Caco-2 (cell line): ENCODE measurements around the gene MBOAT7. TPM values are rescaled to one million over a fixed set of nuclear protein-coding genes. Genes with fewer than 3 reads are reported as not detected.

Experiments
- BruUV-seq: library from RNA; stranded (reverse); fragments of 400-500 nt; replicated peaks from 2 replicates; lab custom pipeline; 2021; lab: Mats Ljungman, UMichigan
- CTCF ChIA-PET: fragments of 300-600 bp; sonication (Branson Sonifier 250); formaldehyde crosslinking; loops from one replicate; lab custom pipeline; 2022; ENCODE audit warnings: antibody characterized with exemption; lab: Charles Lee
- POLR2A ChIA-PET: fragments of 300-600 bp; sonication (Branson Sonifier 250); formaldehyde crosslinking; loops from one replicate; lab custom pipeline; 2022; ENCODE audit warnings: antibody characterized with exemption; lab: Charles Lee
- DNase-seq, 2 experiments: peaks; one replicate each; pipeline versions ENCODE4 v3.0.0 to v3.0.0-alpha.2; 2020 to 2022
- H3K27me3 ChIP-seq: replicated peaks from 2 replicates; pipeline ENCODE4 v1.6.0; 2011; ENCODE audit warnings: low read length; ENCODE audit not compliant: control insufficient read depth, insufficient read depth
- H3K36me3 ChIP-seq: 2 replicates; pipeline ENCODE4 v1.5.1; 2011; ENCODE audit warnings: low read length; ENCODE audit not compliant: control insufficient read depth, insufficient read depth
- H3K4me1 ChIP-seq: fragments of 250-450 bp; sonication (Bioruptor Pico); 2 replicates; pipeline ENCODE4 v1.5.1; 2020; ENCODE audit warnings: mild to moderate bottlenecking
- H3K4me3 ChIP-seq: 2 replicates; pipeline ENCODE4 v1.5.1; 2011; ENCODE audit warnings: low read depth, mild to moderate bottlenecking, control low read depth, low read length
- H3K9me3 ChIP-seq: fragments of 250-450 bp; sonication (Bioruptor Pico); 2 replicates; pipeline ENCODE4 v1.5.1; 2020; ENCODE audit warnings: mild to moderate bottlenecking, moderate library complexity
- H3K27ac Mint-ChIP-seq: one replicate; pipeline ENCODE4 v1.8.0; 2022; ENCODE audit warnings: mixed read lengths; ENCODE audit not compliant: unreplicated experiment
- H3K27me3 Mint-ChIP-seq: one replicate; pipeline ENCODE4 v1.8.0; 2022; ENCODE audit warnings: mixed read lengths; ENCODE audit not compliant: insufficient read depth, unreplicated experiment
- H3K36me3 Mint-ChIP-seq: one replicate; pipeline ENCODE4 v1.8.0; 2022; ENCODE audit warnings: mild to moderate bottlenecking, mixed read lengths; ENCODE audit not compliant: insufficient read depth, unreplicated experiment
- H3K4me1 Mint-ChIP-seq: one replicate; pipeline ENCODE4 v1.8.0; 2022; ENCODE audit warnings: low read depth, mixed read lengths; ENCODE audit not compliant: unreplicated experiment
- H3K4me3 Mint-ChIP-seq: one replicate; pipeline ENCODE4 v1.8.0; 2022; ENCODE audit warnings: mild to moderate bottlenecking, moderate library complexity, mixed read lengths; ENCODE audit not compliant: unreplicated experiment
- H3K9me3 Mint-ChIP-seq: one replicate; pipeline ENCODE4 v1.8.0; 2022; ENCODE audit warnings: mixed read lengths; ENCODE audit not compliant: unreplicated experiment
- intact Hi-C: fragments of 100-400 bp; cut with micrococcal nuclease; formaldehyde crosslinking; loops from one replicate; pipeline ENCODE4 v1.10.0; 2022; ENCODE audit not compliant: unreplicated experiment
- total RNA-seq: library from RNA; stranded (reverse); gene quantifications from 2 replicates; pipeline ENCODE4 v1.2.3, GENCODE V29; 2022
- TF ChIP-seq, protein P1 (sequence below), 2 experiments: fragments of 200-600 bp in 1 of 2; IDR thresholded peaks; 1 replicate in 1 of 2; 2 replicates in 1 of 2; pipeline versions ENCODE4 v1.5.1 to v1.8.0; 2011 to 2022; ENCODE audit warnings: antibody characterized with exemption in 1 of 2, control low read depth in 1 of 2, inconsistent platforms in 1 of 2, low read depth in 1 of 2, low read length in 1 of 2, mild to moderate bottlenecking in 1 of 2, moderate library complexity in 1 of 2; ENCODE audit not compliant: insufficient read depth in 1 of 2, severe bottlenecking in 1 of 2, unreplicated experiment in 1 of 2

Gene MBOAT7
- total RNA-seq, 1 experiment from 2014 or later, result 137 TPM

DNA sequence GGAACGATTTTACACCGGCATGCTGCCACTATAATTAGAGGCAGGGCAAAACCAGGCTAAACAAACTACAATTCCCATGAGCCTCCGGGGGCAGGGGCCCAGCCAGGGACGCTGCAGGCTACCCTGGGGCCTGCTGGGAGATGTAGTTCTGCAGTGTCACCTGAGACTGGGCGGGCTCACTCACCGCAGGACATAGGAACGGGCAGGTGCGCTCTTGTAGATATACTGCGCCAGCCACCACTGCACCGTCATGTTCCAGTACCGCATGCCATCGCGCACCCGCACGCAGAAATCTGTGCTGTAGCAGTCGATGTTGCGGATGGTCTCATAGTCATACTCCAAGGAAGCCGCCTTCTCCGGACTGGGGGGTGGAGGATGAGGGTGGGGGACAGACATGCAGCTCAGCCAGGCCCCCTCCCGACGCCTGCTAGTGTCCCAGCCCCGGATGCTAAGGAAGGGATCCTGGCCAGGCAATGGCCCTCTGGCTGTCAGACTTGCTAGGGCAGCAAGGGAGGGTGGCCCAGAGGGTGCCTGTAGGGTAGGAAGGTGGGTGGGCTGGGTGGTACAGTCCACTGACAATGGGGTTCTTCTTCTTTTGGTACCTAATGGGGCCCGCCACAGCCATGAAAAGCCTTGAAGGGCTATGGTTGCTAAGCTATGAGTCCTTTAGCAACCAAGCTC lies 10.7 kb downstream of the MBOAT7 start:
- TF ChIP-seq, protein P1, sequence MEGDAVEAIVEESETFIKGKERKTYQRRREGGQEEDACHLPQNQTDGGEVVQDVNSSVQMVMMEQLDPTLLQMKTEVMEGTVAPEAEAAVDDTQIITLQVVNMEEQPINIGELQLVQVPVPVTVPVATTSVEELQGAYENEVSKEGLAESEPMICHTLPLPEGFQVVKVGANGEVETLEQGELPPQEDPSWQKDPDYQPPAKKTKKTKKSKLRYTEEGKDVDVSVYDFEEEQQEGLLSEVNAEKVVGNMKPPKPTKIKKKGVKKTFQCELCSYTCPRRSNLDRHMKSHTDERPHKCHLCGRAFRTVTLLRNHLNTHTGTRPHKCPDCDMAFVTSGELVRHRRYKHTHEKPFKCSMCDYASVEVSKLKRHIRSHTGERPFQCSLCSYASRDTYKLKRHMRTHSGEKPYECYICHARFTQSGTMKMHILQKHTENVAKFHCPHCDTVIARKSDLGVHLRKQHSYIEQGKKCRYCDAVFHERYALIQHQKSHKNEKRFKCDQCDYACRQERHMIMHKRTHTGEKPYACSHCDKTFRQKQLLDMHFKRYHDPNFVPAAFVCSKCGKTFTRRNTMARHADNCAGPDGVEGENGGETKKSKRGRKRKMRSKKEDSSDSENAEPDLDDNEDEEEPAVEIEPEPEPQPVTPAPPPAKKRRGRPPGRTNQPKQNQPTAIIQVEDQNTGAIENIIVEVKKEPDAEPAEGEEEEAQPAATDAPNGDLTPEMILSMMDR (IDR thresholded peaks at IDR 0.05; ENCODE audit: insufficient read depth in 1 of 2, low read depth in 1 of 2, low read length in 1 of 2, severe bottlenecking in 1 of 2, unreplicated experiment in 1 of 2), result no peak
- intact Hi-C loops, result no loop called here
- H3K36me3 ChIP-seq, result peaks cover 2% of the 10 kb centered on the region; the same call in 1 of the 2 replicates
- H3K4me3 ChIP-seq, result no peak overlapping the region
- H3K4me1 ChIP-seq, result peaks cover 4% of the 10 kb centered on the region
- ChIA-PET CTCF (no interaction called here), POLR2A (no interaction called here)
- H3K36me3 Mint-ChIP-seq, result peaks cover 39% of the 10 kb centered on the region
- peaks cover 5% of the 10 kb centered on the region for H3K4me1 Mint-ChIP-seq
- no peaks in the 10 kb centered on the region for H3K27me3 Mint-ChIP-seq
- H3K27ac Mint-ChIP-seq, result no peak overlapping the region
- BruUV-seq, result no TSS peak
- H3K4me3 Mint-ChIP-seq, result no peak overlapping the region
- DNase-seq, result peak in 1 of 2 experiments; percentile 70
- H3K9me3 Mint-ChIP-seq, result no peaks in the 10 kb centered on the region
- H3K9me3 ChIP-seq, result no peaks in the 10 kb centered on the region
- H3K27me3 ChIP-seq, result no peaks in the 10 kb centered on the region

DNA sequence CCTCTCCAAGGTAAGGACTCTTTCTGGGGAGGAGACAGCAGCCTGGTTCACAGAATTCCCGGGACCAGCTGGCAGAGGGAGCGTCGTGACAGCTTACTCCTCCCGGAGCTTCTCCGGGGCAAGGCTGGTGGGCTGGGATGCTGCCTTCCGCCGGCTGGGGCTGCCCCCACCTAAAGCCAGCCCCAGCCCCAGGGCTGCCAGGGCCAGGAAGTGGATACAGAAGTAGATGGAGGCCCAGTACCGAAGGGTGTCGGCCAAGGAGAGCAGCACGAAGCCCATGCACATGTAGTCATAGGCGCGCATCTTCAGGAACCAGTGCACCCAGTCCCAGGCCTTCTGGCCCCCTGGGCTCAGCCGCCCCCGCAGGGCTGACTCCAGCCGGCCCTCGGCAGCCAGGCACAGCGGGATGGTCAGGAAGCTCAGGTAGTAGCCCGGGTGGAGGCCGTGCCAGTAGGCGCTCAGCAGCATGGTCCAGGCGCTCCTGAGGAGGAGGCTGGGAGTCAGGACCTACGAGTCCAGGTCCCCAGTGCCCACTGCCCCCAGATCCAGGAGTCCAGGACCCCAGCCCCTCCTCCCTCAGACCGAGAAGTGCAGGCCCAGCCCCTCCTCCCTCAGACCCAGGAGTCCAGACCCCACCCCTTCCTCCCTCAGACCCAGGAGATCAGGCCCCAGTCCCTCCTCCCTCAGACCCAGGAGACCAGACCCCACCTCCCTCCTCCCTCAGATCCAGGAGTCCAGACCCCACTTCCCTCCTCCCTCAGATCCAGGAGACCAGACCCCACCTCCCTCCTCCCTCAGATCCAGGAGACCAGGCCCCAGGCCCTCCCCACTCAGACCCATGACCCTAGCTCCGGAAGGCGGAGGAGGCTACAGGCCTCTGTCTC lies 15.2 kb downstream of the MBOAT7 start:
- H3K36me3 Mint-ChIP-seq, result peaks cover 68% of the 10 kb centered on the region
- H3K9me3 Mint-ChIP-seq, result no peaks in the 10 kb centered on the region

More for the DNA sequence above, 15.2 kb downstream of the MBOAT7 start:
- H3K36me3 ChIP-seq, result peaks cover 2% of the 10 kb centered on the region; the same call in 1 of the 2 replicates
- no peaks in the 10 kb centered on the region for H3K27me3 ChIP-seq
- TF ChIP-seq, protein P1 (IDR thresholded peaks at IDR 0.05; ENCODE audit: insufficient read depth in 1 of 2, low read depth in 1 of 2, low read length in 1 of 2, severe bottlenecking in 1 of 2, unreplicated experiment in 1 of 2), result no peak
- no peak overlapping the region for H3K4me3 ChIP-seq
- intact Hi-C loops, result loop anchor here (1.0 to 2.0 kb wide), 5 partner anchors 12 to 57 kb away; partner anchors contain the start of gene CNOT3
- ChIA-PET CTCF (interaction anchor here (0.6 to 2.6 kb wide), 4 partner anchors 9 to 1480 kb away, joined by 3 to 56 read pairs (median 8); partner anchors contain the start of genes LENG1 and MBOAT7), POLR2A (interaction anchor here (1.2 to 3.1 kb wide), 3 partner anchors 14 to 27 kb away, joined by 6 to 40 read pairs (median 8); partner anchors contain the start of genes MBOAT7, RPS9 and TSEN34)
- peak overlapping the region; percentile 54 for H3K4me3 Mint-ChIP-seq
- no peaks in the 10 kb centered on the region for H3K9me3 ChIP-seq
- no peaks in the 10 kb centered on the region for H3K27me3 Mint-ChIP-seq
- H3K4me1 ChIP-seq, result peaks cover 10% of the 10 kb centered on the region
- H3K27ac Mint-ChIP-seq, result peak overlapping the region; percentile 73
- BruUV-seq, result no TSS peak
- H3K4me1 Mint-ChIP-seq, result peaks cover 21% of the 10 kb centered on the region
- no peak for DNase-seq
